Amygdala (tissue), 56 donors: ENCODE results near the gene MED8.
"Not testable (repeated sequence)": the region's sequence is repeated elsewhere in the genome, so short reads cannot be mapped to it uniquely, and the experiment has no call there.

ENCODE experiments used
- DNase-seq, 56 donors: peaks; one replicate each; lab custom pipeline; 2025; lab: John Stamatoyannopoulos, UW

The MED8 gene

DNA sequence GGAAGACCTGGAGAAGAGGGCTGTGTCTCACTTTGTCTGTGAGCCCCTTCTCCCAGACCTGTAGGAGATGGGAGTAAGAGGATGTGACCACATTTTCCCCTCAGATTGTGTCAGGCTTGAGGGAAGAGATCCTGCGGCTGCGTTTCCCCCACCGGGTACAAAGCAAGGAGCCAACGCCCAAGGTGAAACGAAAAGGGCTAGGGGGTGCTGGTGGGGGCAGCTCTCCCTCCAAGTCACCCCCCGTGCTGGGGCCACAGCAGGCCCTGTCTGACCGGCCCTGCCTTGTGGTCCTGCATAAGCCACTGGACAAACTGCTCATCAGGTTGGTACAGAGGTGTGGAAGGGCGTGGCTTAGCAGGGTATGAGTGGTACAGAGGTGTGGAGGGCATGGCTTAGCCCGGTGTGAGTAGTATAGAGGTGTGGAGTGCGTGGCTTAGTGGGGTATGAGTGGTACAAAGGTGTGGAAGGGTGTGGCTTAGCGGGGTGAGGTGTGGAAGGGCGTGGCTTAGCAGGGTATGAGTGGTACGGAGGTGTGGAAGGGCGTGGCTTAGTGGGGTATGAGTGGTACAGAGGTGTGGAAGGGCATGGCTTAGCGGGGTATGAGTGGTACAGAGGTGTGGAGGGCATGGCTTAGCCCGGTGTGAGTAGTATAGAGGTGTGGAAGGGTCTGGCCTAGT, 33.5 kb upstream of the MED8 start:
- no peak for DNase-seq

- DNase-seq: no peak
These were observed 32.6 kb upstream of the MED8 start for GRCh38 chr1:43421976-43422750.

GRCh38 chr1:43421396-43421795, 31.8 kb upstream of the MED8 start:
- no peak for DNase-seq

DNA sequence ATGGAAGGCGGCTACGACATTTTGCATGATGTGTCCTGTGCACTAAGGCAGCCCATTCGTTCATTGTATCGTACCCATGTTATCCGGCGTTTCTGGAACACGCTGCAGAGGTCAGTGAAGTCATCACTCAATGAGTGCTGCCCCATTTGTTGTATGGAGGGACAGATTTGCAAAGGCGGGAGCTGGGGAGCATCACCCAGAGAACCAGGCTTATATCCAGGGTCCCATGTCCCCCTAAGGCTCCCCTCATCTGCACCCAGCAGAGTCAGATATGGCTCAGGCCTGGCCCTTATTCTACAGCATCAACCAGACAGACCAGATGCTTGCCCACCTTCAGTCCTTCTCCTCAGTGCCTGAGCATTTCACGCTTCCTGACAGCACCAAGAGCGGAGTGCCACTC, 31.3 kb upstream of the MED8 start:
- no peak for DNase-seq

GRCh38 chr1:43419627-43420425, 30.2 kb upstream of the MED8 start:
- no peak for DNase-seq

DNA sequence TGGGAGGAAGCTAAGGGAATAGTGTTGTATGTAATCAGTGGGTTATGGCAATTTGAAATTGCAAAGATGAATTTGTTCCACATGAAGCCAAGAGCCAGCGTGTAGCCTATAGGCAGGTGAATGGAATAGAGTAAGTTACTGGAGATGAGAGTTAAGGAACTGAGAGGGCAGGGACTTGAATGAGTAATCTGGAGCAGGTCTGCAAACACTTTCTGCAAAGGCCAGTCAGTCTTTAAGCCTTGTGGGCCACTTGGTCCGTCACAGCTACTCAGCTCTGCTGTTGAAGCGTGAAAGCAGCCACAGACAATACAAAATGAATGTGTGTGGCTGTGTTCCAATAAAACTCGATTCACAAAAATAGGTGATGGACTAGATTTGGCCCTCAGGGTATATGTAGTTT, 29.3 kb upstream of the MED8 start:
- DNase-seq: no peak

- DNase-seq: no peak
These were observed 26.3 kb upstream of the MED8 start for GRCh38 chr1:43415901-43416300.

GRCh38 chr1:43414634-43415223, 25.1 kb upstream of the MED8 start:
- peak in 18 of 56 donors; percentile 2 to 71 (median 11) for DNase-seq

GRCh38 chr1:43413426-43413825, 23.8 kb upstream of the MED8 start:
- DNase-seq: not testable (repeated sequence)

DNA sequence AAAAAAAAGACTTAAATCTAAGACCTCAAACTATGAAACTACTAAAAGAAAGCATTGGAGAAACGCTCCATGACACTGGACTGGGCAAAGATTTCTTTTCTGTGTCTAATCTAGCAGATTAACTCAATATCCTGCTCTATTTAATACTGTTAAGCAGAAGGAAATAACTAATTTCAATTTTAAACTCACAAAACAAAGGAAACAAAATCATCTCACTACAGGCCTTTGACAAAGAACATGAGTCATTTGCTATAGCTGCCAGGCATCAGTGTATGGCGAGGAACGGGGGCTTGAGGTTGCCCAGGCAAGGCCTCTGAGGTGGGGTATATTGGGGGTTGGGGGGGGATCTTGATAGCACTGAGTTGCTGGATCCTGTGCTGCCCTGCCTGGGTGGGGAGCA, 21.0 kb upstream of the MED8 start:
- DNase-seq: no peak

DNA sequence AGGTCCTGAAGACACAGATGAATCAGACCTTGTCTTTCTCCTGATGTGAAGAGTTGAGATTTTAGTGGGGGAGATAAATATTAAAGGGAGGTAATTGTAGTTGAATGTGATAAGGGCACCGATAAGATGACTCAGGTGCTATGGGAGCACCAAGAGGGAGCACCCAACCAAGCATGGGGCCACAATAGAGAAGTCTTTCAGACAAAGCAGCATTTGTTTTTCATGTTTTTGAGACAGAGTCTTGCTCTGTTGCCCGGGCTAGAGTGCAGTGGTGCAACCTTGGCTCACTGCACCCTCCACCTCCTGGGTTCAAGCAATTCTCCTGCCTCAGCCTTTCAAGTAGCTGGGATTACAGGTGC, 16.3 kb upstream of the MED8 start:
- no peak for DNase-seq

GRCh38 chr1:43405219-43405875, 15.7 kb upstream of the MED8 start:
- DNase-seq: no peak

GRCh38 chr1:43404353-43404752, 14.8 kb upstream of the MED8 start:
- no peak for DNase-seq

DNA sequence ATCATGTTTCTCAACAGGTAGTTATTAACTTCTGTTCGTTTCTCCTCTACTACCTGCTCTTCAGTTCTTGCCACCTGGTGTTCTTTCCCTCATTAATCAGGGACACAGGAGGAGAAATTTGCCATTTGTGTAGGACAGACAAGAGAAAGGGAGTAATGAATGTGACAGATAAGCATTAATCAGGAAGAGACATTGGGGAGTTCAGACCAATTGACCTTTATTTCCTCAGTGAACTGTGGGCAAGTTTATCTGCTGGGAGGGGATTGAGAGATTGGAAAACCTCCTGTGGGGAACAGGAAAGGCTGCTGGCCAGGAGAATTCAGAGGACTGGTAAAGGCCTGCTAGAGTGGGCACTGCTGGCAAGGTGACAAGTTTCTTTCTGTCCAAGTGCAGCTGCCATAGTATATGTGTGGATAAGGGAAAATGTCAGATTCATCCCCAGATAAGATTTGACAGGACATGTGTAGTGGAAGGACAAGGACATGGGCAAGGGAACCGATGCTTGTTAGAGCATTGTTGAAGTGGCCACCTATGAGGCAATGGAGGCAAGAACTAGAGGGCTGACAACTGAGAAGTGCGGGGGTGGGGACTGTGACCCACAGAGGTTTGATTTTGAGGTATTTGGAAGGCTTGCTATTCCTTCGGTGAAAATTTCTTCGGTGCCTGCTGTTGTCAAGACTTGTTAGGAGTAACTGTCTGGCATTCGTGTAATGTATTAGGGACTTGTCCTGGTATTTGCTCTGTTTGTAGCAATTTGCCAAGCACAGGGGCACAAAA, 12.7 kb upstream of the MED8 start:
- no peak for DNase-seq

GRCh38 chr1:43400441-43400840, 10.8 kb upstream of the MED8 start:
- DNase-seq: not testable (repeated sequence)

GRCh38 chr1:43398227-43398626, 8.6 kb upstream of the MED8 start:
- no peak for DNase-seq

DNA sequence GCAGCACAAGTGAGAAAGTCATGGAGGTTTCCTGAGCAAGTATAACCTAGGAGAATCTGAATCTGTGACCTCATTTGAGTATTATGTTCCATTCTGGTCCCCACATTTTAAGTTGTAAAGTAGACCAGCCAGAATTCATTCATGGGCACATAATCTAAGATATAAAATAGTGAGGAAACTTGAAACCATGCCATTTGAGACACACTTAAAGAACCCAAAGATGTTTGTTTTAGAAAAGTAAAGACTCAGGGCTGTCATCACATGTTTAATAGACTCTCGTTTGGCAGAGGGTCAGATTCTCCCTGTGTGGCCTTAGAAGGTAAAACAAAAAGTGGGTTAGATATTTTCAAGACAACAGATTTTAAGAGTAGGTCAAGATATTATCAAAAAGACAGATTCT, 6.5 kb upstream of the MED8 start:
- DNase-seq: no peak

DNA sequence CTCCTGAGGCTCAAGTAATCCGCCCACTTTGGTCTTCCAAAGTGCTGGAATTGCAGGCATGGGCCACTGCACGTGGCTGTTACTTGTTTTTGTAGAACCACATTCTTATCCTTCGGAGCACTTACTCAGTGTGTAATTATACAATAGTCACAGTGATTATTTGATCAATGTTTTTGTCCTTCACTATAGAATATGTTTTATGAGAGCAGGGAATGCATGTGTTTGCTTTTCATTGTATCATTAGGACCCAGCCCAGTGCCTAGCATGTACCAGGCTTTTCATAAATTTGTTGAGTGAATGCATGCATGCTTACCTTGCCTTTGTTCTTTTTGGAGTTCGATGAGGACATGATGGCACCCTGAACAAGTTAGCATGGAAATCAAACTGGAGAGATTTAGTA, 5.9 kb upstream of the MED8 start:
- no peak for DNase-seq

DNA sequence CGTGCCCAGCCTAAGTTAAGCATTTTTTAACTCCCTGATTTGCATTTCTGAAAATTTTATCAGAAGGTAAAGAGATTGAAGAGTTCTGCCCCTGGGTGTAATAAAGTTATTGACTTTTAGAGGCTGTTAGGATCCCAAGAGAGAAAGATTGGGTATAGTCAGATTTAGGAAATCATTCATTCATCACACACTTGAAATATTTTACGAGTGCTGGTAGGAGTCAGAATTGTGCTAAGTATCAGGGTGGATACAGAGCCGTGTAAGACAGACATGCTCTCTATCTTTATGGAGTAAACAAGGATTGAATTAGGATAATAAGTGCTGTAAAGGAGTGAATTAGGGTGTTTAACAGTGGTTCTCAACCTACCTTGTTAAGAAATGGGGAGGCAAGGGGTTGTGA, 3.1 kb upstream of the MED8 start:
- no peak for DNase-seq

DNA sequence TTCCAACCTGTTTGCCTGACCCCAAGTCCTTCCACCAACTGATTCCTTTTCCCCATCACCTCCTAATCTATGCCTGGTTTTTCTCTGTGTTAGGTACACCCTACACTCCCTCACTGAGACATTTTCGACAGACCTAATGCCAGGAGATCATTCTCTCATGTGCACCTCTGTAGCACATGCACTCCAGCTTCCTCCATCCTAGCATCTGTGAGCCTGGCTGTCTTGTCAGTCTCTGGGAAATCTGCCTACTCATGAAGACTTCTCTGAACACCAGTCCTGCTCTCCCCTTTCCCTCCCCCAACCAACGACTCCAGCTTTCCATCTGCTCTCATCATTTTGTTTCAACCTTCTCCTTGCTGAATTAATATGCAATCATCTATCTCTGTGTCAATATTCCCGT, 987 bp downstream of the MED8 start:
- no peak for DNase-seq
